IMR-90 (cell line): ENCODE measurements around the gene ZDHHC8. TPM values are rescaled to one million over a fixed set of nuclear protein-coding genes. Genes with fewer than 3 reads are reported as not detected.

Experiments used
- ATAC-seq: fragments of 200-7000 bp; cut with Tn5 transposase; 2 replicates; pipeline ENCODE4 v1.9.1; 2020; ENCODE audit warnings: low read depth, mild to moderate bottlenecking, moderate library complexity
- BruUV-seq: library from RNA; stranded (reverse); fragments of 400-500 nt; replicated peaks from 2 replicates; lab custom pipeline; 2021; lab: Mats Ljungman, UMichigan
- CTCF ChIA-PET: fragments of 300-600 bp; formaldehyde crosslinking; extraction: SDS; loops from one replicate; lab custom pipeline; 2021; ENCODE audit warnings: antibody characterized with exemption; lab: Yijun Ruan, JAX
- POLR2A ChIA-PET: fragments of 300-600 bp; sonication (Branson Sonifier 250); formaldehyde crosslinking; loops from one replicate; lab custom pipeline; 2022; ENCODE audit warnings: antibody characterized with exemption; ENCODE audit not compliant: unreplicated experiment; lab: Charles Lee
- DNase-seq: peaks from one replicate; pipeline ENCODE4 v3.0.0; 2013
- H2AFZ ChIP-seq: replicated peaks from 2 replicates; pipeline ENCODE3; 2013; ENCODE audit warnings: low read length, mild to moderate bottlenecking; ENCODE audit not compliant: poor library complexity
- H2AK5ac ChIP-seq: 2 replicates; pipeline ENCODE4 v1.6.1; 2013; ENCODE audit warnings: low read depth, low read length, inconsistent platforms
- H2AK9ac ChIP-seq: replicated peaks from 2 replicates; pipeline ENCODE3; 2013; ENCODE audit warnings: mild to moderate bottlenecking, low read depth, low read length, moderate library complexity; ENCODE audit not compliant: poor library complexity
- H2BK120ac ChIP-seq: 2 replicates; pipeline ENCODE4 v1.6.1; 2013; ENCODE audit warnings: low read depth, low read length, inconsistent platforms
- H2BK15ac ChIP-seq: 3 replicates; pipeline ENCODE4 v1.6.1; 2013; ENCODE audit warnings: low read depth, low read length, inconsistent platforms
- H2BK20ac ChIP-seq: 2 replicates; pipeline ENCODE4 v1.6.1; 2013; ENCODE audit warnings: low read depth, mild to moderate bottlenecking, inconsistent platforms, low read length, moderate library complexity
- H2BK5ac ChIP-seq: 2 replicates; pipeline ENCODE4 v1.6.1; 2013; ENCODE audit warnings: mild to moderate bottlenecking, low read depth, low read length, inconsistent platforms; ENCODE audit not compliant: poor library complexity, severe bottlenecking
- H3K14ac ChIP-seq: replicated peaks from 2 replicates; pipeline ENCODE4 v1.6.1; 2013; ENCODE audit warnings: low read depth, low read length, inconsistent platforms
- H3K18ac ChIP-seq: 2 replicates; pipeline ENCODE4 v1.6.1; 2013; ENCODE audit warnings: low read depth, low read length, control low read depth
- H3K23ac ChIP-seq: 2 replicates; pipeline ENCODE4 v1.6.1; 2013; ENCODE audit warnings: low read depth, low read length, inconsistent platforms
- H3K27ac ChIP-seq: 2 replicates; pipeline ENCODE4 v1.5.1; 2013; ENCODE audit warnings: mild to moderate bottlenecking, control low read depth, low read length; ENCODE audit not compliant: insufficient read depth
- H3K27me3 ChIP-seq: 2 replicates; pipeline ENCODE4 v1.6.1; 2013; ENCODE audit warnings: low read length; ENCODE audit not compliant: control insufficient read depth, insufficient read depth
- H3K36me3 ChIP-seq: 2 replicates; pipeline ENCODE4 v1.6.1; 2013; ENCODE audit warnings: low read length, mixed read lengths; ENCODE audit not compliant: control insufficient read depth, insufficient read depth
- H3K4ac ChIP-seq: 2 replicates; pipeline ENCODE4 v1.6.1; 2013; ENCODE audit warnings: low read depth, low read length, inconsistent platforms
- H3K4me1 ChIP-seq: 2 replicates; pipeline ENCODE4 v1.6.1; 2013; ENCODE audit warnings: low read length, mixed read lengths; ENCODE audit not compliant: control insufficient read depth, insufficient read depth
- H3K4me2 ChIP-seq: 2 replicates; pipeline ENCODE4 v1.6.1; 2013; ENCODE audit warnings: low read depth, mild to moderate bottlenecking, control low read depth, low read length, moderate library complexity
- H3K4me3 ChIP-seq: 2 replicates; pipeline ENCODE4 v1.5.1; 2013; ENCODE audit warnings: low read depth, mild to moderate bottlenecking, control low read depth, low read length, moderate library complexity; ENCODE audit not compliant: insufficient read depth
- H3K56ac ChIP-seq: 2 replicates; pipeline ENCODE4 v1.6.1; 2013; ENCODE audit warnings: low read length, inconsistent platforms; ENCODE audit not compliant: insufficient read depth; ENCODE audit errors: extremely low read depth
- H3K79me1 ChIP-seq, 2 experiments: 2 replicates each; pipeline ENCODE4 v1.6.1; 2013; ENCODE audit warnings: low read length in 2 of 2, inconsistent platforms in 1 of 2, low read depth in 1 of 2
- H3K9ac ChIP-seq: 2 replicates; pipeline ENCODE4 v1.6.1; 2013; ENCODE audit warnings: low read depth, low read length, control low read depth
- H3K9me1 ChIP-seq: 2 replicates; pipeline ENCODE4 v1.6.1; 2013; ENCODE audit warnings: low read length, inconsistent platforms; ENCODE audit not compliant: insufficient read depth
- H3K9me3 ChIP-seq: 2 replicates; pipeline ENCODE4 v1.6.1; 2013; ENCODE audit warnings: low read length; ENCODE audit not compliant: control insufficient read depth, insufficient read depth
- H4K20me1 ChIP-seq: 2 replicates; pipeline ENCODE4 v1.6.1; 2013; ENCODE audit warnings: low read length, inconsistent platforms; ENCODE audit not compliant: insufficient read depth
- H4K5ac ChIP-seq: 2 replicates; pipeline ENCODE4 v1.6.1; 2013; ENCODE audit warnings: mild to moderate bottlenecking, low read depth, low read length, control low read depth
- H4K8ac ChIP-seq, 2 experiments: 2 replicates each; pipeline ENCODE4 v1.6.1; 2013; ENCODE audit warnings: low read depth in 2 of 2, low read length in 2 of 2, control low read depth in 1 of 2, inconsistent platforms in 1 of 2
- H4K91ac ChIP-seq: 2 replicates; pipeline ENCODE4 v1.6.1; 2013; ENCODE audit warnings: low read depth, low read length, inconsistent platforms; ENCODE audit not compliant: insufficient read depth
- BHLHE40 ChIP-seq: fragments of 150-350 bp; IDR thresholded peaks from 2 replicates; pipeline ENCODE4 v1.6.1; 2016; ENCODE audit warnings: mild to moderate bottlenecking, low read depth, low read length
- CHD1 ChIP-seq: IDR thresholded peaks from 2 replicates; pipeline ENCODE4 v1.6.1; 2012; ENCODE audit warnings: low read depth, low read length, improper control_type of control experiment
- CTCF ChIP-seq: conservative IDR thresholded peaks from 2 replicates; pipeline ENCODE4 v1.5.1; 2012; ENCODE audit warnings: mild to moderate bottlenecking, low read depth, low read length, improper control_type of control experiment
- FOS ChIP-seq: fragments of 150-350 bp; IDR thresholded peaks from 2 replicates; pipeline ENCODE4 v1.6.1; 2016; ENCODE audit warnings: low read depth, low read length
- MAFK ChIP-seq: IDR thresholded peaks from 2 replicates; pipeline ENCODE4 v1.6.1; 2012; ENCODE audit warnings: low read depth, low read length, improper control_type of control experiment
- NFE2L2 ChIP-seq: fragments of 150-350 bp; IDR thresholded peaks from 2 replicates; pipeline ENCODE4 v1.6.1; 2016; ENCODE audit warnings: low read depth, mild to moderate bottlenecking, low read length
- POLR2A ChIP-seq: IDR thresholded peaks from 2 replicates; pipeline ENCODE4 v1.6.1; 2012; ENCODE audit warnings: mild to moderate bottlenecking, low read depth, low read length
- WGBS, 2 experiments: methylation state at CpG; one replicate each; pipeline versions ENCODE4 v1.1.5 to v1.1.7; 2013; ENCODE audit warnings: missing lambda C conversion rate in 2 of 2; ENCODE audit not compliant: insufficient read length in 1 of 2; ENCODE audit errors: extremely low coverage in 2 of 2; 5-methylcytosine and 5-hydroxymethylcytosine counted together
- dilution Hi-C: fragments of 300-500 bp; cut with HindIII; formaldehyde crosslinking; loops from one replicate; pipeline ENCODE4 v1.14.3; 2018; ENCODE audit warnings: low sequenced_read_pairs; ENCODE audit not compliant: unreplicated experiment
- in situ Hi-C: fragments of 300-500 bp; cut with MboI; formaldehyde crosslinking; loops from 3 replicates; pipeline ENCODE4 v1.14.3; 2019; ENCODE audit warnings: low sequenced_read_pairs, inconsistent platforms, mixed read lengths
- intact Hi-C: fragments of 100-400 bp; cut with micrococcal nuclease; formaldehyde crosslinking; loops from 2 replicates; pipeline ENCODE4 v1.10.0; 2022
- polyA plus RNA-seq, 3 experiments: library from polyadenylated mRNA; depleted of rRNA; stranded (reverse); fragments of >200 nt; gene quantifications; 2 replicates each; pipeline ENCODE4 v1.2.3, GENCODE V29; 2012; ENCODE audit warnings: low replicate concordance in 1 of 3
- total RNA-seq: library from RNA; depleted of rRNA; stranded (reverse); fragments of >200 nt; gene quantifications from 2 replicates; pipeline ENCODE4 v1.2.3, GENCODE V29; 2012
- TF ChIP-seq, protein P1 (sequence below): fragments of 150-350 bp; IDR thresholded peaks from 2 replicates; pipeline ENCODE4 v1.6.1; 2016; ENCODE audit warnings: low read depth, mild to moderate bottlenecking, low read length, moderate library complexity, borderline replicate concordance

Gene ZDHHC8
- total and polyA plus RNA-seq, 2 of the 4 experiments (the other 2 are of a cell fraction) = 2.5 to 72.6 TPM

DNA sequence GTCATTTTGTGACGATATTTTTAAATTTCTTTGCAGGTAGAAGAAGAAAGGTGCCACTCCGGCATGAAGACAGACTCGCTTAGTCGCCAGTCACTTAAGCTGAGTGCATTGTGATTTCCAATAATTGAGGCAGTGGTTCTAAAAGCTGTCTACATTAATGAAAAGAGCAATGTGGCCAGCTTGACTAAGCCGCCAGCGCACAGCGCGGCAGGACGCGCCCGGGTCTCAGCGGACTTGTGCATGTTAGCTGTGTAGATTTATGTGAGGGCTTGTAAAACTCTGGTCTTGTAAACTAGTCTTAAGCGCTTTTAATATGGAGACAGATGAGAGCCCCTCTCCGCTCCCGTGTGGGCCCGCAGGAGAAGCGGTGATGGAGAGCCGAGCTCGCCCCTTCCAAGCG, 46.0 kb upstream of the ZDHHC8 start:
- no peak overlapping the region for H2BK5ac ChIP-seq
- H3K56ac ChIP-seq = no peak overlapping the region
- TF ChIP-seq FOS = no peak
- TF ChIP-seq NFE2L2 = no peak
- TF ChIP-seq MAFK = no peak
- no peak for TF ChIP-seq BHLHE40
- no peak for TF ChIP-seq CHD1
- no peak for TF ChIP-seq CTCF
- TF ChIP-seq POLR2A = no peak
- TF ChIP-seq, protein P1, sequence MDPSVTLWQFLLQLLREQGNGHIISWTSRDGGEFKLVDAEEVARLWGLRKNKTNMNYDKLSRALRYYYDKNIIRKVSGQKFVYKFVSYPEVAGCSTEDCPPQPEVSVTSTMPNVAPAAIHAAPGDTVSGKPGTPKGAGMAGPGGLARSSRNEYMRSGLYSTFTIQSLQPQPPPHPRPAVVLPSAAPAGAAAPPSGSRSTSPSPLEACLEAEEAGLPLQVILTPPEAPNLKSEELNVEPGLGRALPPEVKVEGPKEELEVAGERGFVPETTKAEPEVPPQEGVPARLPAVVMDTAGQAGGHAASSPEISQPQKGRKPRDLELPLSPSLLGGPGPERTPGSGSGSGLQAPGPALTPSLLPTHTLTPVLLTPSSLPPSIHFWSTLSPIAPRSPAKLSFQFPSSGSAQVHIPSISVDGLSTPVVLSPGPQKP = no peak
- H3K23ac ChIP-seq = no peak overlapping the region
- ChIA-PET CTCF (no interaction called here), POLR2A (no interaction called here)
- WGBS, 2 experiments = 96% methylated on average over 10 of the region's 20 CpGs; no CpG with 5 or more reads in 1 of the 2 experiments
- no peak overlapping the region for H3K27ac ChIP-seq
- no TSS peak for BruUV-seq
- in situ Hi-C loops = no loop called here
- H2BK20ac ChIP-seq = no peak overlapping the region
- no peak overlapping the region for H3K4me2 ChIP-seq
- H2AK9ac ChIP-seq = peak overlapping the region; percentile 51
- H2AK5ac ChIP-seq = no peak overlapping the region
- H3K36me3 ChIP-seq = peaks cover 45% of the 10 kb centered on the region
- H2BK120ac ChIP-seq = no peak overlapping the region
- DNase-seq (no peak), ATAC-seq (no peak)
- H3K4me3 ChIP-seq = no peak overlapping the region
- H4K5ac ChIP-seq = no peak overlapping the region
- peaks cover 83% of the 10 kb centered on the region for H4K20me1 ChIP-seq
- H4K91ac ChIP-seq = no peak overlapping the region
- no peak overlapping the region for H3K18ac ChIP-seq
- no peaks in the 10 kb centered on the region for H3K27me3 ChIP-seq
- H3K9me3 ChIP-seq = no peaks in the 10 kb centered on the region
- H3K14ac ChIP-seq = no peak overlapping the region
- no peak overlapping the region for H3K4ac ChIP-seq
- no peak overlapping the region for H2AFZ ChIP-seq
- intact Hi-C loops = no loop called here
- H3K4me1 ChIP-seq = peaks cover 21% of the 10 kb centered on the region
- no peak overlapping the region for H4K8ac ChIP-seq
- H3K9me1 ChIP-seq = peaks cover 31% of the 10 kb centered on the region
- dilution Hi-C loops = no loop called here
- no peak overlapping the region for H3K9ac ChIP-seq
- peaks cover 14 to 87% of the 10 kb centered on the region in 2 experiments for H3K79me1 ChIP-seq
- no peak overlapping the region for H2BK15ac ChIP-seq
